ENCODE data around the gene JAK1. TPM values are rescaled to one million over a fixed set of nuclear protein-coding genes. Genes with fewer than 3 reads are reported as not detected.

Gene JAK1
- total RNA-seq, 1 experiment from 2014 or later, result 27.8 TPM

DNA sequence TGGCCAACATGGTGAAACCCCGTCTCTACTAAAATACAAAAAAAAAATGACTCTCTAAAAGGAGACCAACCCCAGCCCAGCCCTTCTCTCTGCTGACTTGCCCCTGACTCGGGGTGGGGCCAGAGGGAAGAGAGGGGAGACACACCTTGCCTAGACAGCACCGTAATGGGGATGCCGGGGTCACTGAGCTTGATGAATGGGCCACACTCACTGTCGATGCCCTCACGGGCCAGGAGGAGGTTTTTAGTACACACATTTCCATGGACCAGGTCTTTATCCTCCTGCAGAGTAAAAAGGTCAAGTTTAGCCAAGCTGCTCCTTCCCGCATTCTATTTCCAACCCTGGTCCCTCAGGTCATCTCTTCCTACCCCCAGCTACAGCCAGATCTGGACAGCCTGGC, 121.7 kb downstream of the JAK1 start:
- Mint-ChIP-seq H3K36me3 (peaks cover 14% of the 10 kb centered on the region), H3K4me1 (peaks cover 5% of the 10 kb centered on the region), H3K4me3 (no peak overlapping the region), H3K9me3 (no peaks in the 10 kb centered on the region), H3K27ac (no peak overlapping the region), H3K27me3 (ENCODE audit: low read depth) (no peaks in the 10 kb centered on the region)
- POLR2A ChIA-PET, result no interaction called here
- no peak for TF ChIP-seq CREB1 (CRISPR knock-in tag; IDR thresholded peaks at IDR 0.05)
- ATAC-seq (no peak), DNase-seq (ENCODE audit: low spot score) (no peak)
- CTCF ChIA-PET, result no interaction called here

DNA sequence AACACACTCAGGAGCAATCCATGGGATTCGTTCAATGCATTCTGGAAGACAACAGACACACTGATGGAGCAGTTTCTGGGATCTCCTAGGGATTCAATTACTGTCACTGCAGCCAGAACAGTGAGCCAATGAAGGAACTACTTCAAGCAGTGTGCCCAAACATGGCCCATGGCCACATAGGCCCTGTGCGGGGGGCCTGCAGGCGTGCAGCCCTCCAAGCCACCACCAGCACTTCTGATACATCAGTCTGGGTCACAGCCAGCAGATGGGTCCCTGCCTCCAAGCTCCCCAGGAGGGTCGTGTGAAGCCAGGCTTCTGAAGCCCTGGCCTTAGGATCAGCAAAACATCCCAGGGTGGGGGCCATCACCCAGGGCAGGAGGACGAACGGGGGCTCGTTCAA, 122.2 kb downstream of the JAK1 start:
- H3K4me3 Mint-ChIP-seq, result no peak overlapping the region
- ATAC-seq (no peak), DNase-seq (ENCODE audit: low spot score) (no peak)
- H3K36me3 Mint-ChIP-seq, result peaks cover 15% of the 10 kb centered on the region
- TF ChIP-seq ZNF423 (CRISPR knock-in tag; IDR thresholded peaks at IDR 0.05) (no peak), EMX1 (CRISPR knock-in tag; IDR thresholded peaks at IDR 0.05) (no peak), HMGA2 (CRISPR knock-in tag; IDR thresholded peaks at IDR 0.05) (no peak), SMAD4 (CRISPR knock-in tag; IDR thresholded peaks at IDR 0.05) (no peak), SOX15 (CRISPR knock-in tag; IDR thresholded peaks at IDR 0.05) (no peak), ZBTB21 (CRISPR knock-in tag; IDR thresholded peaks at IDR 0.05; ENCODE audit: borderline replicate concordance) (no peak), ZNF219 (CRISPR knock-in tag; IDR thresholded peaks at IDR 0.05; ENCODE audit: borderline replicate concordance) (no peak), CBFB (CRISPR knock-in tag; IDR thresholded peaks at IDR 0.05; ENCODE audit: low read depth) (no peak), NR3C1 (CRISPR knock-in tag; conservative IDR thresholded peaks at IDR 0.05; ENCODE audit: low read depth) (no peak)
- TF ChIP-seq, protein P1, sequence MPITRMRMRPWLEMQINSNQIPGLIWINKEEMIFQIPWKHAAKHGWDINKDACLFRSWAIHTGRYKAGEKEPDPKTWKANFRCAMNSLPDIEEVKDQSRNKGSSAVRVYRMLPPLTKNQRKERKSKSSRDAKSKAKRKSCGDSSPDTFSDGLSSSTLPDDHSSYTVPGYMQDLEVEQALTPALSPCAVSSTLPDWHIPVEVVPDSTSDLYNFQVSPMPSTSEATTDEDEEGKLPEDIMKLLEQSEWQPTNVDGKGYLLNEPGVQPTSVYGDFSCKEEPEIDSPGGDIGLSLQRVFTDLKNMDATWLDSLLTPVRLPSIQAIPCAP (CRISPR knock-in tag; IDR thresholded peaks at IDR 0.05), result no peak
- TF ChIP-seq, protein P2, sequence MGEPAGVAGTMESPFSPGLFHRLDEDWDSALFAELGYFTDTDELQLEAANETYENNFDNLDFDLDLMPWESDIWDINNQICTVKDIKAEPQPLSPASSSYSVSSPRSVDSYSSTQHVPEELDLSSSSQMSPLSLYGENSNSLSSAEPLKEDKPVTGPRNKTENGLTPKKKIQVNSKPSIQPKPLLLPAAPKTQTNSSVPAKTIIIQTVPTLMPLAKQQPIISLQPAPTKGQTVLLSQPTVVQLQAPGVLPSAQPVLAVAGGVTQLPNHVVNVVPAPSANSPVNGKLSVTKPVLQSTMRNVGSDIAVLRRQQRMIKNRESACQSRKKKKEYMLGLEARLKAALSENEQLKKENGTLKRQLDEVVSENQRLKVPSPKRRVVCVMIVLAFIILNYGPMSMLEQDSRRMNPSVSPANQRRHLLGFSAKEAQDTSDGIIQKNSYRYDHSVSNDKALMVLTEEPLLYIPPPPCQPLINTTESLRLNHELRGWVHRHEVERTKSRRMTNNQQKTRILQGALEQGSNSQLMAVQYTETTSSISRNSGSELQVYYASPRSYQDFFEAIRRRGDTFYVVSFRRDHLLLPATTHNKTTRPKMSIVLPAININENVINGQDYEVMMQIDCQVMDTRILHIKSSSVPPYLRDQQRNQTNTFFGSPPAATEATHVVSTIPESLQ (CRISPR knock-in tag; IDR thresholded peaks at IDR 0.05), result no peak
- TF ChIP-seq, protein P3, sequence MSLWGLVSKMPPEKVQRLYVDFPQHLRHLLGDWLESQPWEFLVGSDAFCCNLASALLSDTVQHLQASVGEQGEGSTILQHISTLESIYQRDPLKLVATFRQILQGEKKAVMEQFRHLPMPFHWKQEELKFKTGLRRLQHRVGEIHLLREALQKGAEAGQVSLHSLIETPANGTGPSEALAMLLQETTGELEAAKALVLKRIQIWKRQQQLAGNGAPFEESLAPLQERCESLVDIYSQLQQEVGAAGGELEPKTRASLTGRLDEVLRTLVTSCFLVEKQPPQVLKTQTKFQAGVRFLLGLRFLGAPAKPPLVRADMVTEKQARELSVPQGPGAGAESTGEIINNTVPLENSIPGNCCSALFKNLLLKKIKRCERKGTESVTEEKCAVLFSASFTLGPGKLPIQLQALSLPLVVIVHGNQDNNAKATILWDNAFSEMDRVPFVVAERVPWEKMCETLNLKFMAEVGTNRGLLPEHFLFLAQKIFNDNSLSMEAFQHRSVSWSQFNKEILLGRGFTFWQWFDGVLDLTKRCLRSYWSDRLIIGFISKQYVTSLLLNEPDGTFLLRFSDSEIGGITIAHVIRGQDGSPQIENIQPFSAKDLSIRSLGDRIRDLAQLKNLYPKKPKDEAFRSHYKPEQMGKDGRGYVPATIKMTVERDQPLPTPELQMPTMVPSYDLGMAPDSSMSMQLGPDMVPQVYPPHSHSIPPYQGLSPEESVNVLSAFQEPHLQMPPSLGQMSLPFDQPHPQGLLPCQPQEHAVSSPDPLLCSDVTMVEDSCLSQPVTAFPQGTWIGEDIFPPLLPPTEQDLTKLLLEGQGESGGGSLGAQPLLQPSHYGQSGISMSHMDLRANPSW (CRISPR knock-in tag; conservative IDR thresholded peaks at IDR 0.05; ENCODE audit: low read depth), result no peak
- TF ChIP-seq, protein P4, sequence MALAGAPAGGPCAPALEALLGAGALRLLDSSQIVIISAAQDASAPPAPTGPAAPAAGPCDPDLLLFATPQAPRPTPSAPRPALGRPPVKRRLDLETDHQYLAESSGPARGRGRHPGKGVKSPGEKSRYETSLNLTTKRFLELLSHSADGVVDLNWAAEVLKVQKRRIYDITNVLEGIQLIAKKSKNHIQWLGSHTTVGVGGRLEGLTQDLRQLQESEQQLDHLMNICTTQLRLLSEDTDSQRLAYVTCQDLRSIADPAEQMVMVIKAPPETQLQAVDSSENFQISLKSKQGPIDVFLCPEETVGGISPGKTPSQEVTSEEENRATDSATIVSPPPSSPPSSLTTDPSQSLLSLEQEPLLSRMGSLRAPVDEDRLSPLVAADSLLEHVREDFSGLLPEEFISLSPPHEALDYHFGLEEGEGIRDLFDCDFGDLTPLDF (CRISPR knock-in tag; IDR thresholded peaks at IDR 0.05), result no peak
- TF ChIP-seq, protein P5, sequence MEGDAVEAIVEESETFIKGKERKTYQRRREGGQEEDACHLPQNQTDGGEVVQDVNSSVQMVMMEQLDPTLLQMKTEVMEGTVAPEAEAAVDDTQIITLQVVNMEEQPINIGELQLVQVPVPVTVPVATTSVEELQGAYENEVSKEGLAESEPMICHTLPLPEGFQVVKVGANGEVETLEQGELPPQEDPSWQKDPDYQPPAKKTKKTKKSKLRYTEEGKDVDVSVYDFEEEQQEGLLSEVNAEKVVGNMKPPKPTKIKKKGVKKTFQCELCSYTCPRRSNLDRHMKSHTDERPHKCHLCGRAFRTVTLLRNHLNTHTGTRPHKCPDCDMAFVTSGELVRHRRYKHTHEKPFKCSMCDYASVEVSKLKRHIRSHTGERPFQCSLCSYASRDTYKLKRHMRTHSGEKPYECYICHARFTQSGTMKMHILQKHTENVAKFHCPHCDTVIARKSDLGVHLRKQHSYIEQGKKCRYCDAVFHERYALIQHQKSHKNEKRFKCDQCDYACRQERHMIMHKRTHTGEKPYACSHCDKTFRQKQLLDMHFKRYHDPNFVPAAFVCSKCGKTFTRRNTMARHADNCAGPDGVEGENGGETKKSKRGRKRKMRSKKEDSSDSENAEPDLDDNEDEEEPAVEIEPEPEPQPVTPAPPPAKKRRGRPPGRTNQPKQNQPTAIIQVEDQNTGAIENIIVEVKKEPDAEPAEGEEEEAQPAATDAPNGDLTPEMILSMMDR (IDR thresholded peaks at IDR 0.05), result no peak
- peaks cover 6% of the 10 kb centered on the region for H3K4me1 Mint-ChIP-seq
- POLR2A ChIA-PET, result no interaction called here
- H3K27me3 Mint-ChIP-seq (ENCODE audit: low read depth), result no peaks in the 10 kb centered on the region
- H3K9me3 Mint-ChIP-seq, result no peaks in the 10 kb centered on the region
- CTCF ChIA-PET, result interaction anchor here (1.2 kb wide), 1 partner anchor 177 kb away, joined by 3 read pairs; no protein-coding TSS in a partner anchor
- no peak overlapping the region for H3K27ac Mint-ChIP-seq

DNA sequence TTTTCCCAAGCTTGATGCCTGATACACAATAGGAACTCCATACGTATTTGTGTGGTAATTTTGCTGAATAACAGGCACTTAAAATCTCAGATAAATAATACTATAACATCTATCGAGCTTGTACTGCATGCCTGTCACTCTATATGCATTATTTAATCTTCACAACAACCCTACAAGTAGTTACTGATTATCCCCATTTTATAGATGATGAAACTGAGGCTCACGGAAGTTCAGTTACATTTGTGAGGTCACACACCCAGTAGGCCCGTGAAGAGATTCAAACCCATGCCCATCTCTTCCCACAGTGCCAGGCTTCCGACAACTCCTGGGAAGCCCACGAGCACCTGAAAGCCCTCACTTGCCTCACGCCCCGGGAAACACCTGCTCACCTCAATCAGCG, 122.7 kb downstream of the JAK1 start:
- ATAC-seq (no peak), DNase-seq (ENCODE audit: low spot score) (no peak)
- Mint-ChIP-seq H3K9me3 (no peaks in the 10 kb centered on the region), H3K27ac (no peak overlapping the region), H3K4me3 (no peak overlapping the region), H3K36me3 (peaks cover 17% of the 10 kb centered on the region), H3K27me3 (ENCODE audit: low read depth) (no peaks in the 10 kb centered on the region), H3K4me1 (peaks cover 6% of the 10 kb centered on the region)
- POLR2A ChIA-PET, result no interaction called here
- CTCF ChIA-PET, result interaction anchor here (1.2 kb wide), 1 partner anchor 177 kb away, joined by 3 read pairs; no protein-coding TSS in a partner anchor
- TF ChIP-seq TEAD1 (CRISPR knock-in tag; IDR thresholded peaks at IDR 0.05), result no peak
- TF ChIP-seq SMAD4 (CRISPR knock-in tag; IDR thresholded peaks at IDR 0.05), result no peak
- TF ChIP-seq, protein P6, sequence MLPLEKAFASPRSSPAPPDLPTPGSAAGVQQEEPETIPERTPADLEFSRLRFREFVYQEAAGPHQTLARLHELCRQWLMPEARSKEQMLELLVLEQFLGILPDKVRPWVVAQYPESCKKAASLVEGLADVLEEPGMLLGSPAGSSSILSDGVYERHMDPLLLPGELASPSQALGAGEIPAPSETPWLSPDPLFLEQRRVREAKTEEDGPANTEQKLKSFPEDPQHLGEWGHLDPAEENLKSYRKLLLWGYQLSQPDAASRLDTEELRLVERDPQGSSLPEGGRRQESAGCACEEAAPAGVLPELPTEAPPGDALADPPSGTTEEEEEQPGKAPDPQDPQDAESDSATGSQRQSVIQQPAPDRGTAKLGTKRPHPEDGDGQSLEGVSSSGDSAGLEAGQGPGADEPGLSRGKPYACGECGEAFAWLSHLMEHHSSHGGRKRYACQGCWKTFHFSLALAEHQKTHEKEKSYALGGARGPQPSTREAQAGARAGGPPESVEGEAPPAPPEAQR (CRISPR knock-in tag; IDR thresholded peaks at IDR 0.05), result no peak
- TF ChIP-seq ETV6 (CRISPR knock-in tag; IDR thresholded peaks at IDR 0.05), result no peak
- TF ChIP-seq, protein P3 (CRISPR knock-in tag; conservative IDR thresholded peaks at IDR 0.05; ENCODE audit: low read depth), result no peak

Measured in WTC11 (cell line).